Kidney (tissue), 14 donors: ENCODE data around the gene FHAD1. TPM values are rescaled to one million over a fixed set of nuclear protein-coding genes. Genes with fewer than 3 reads are reported as not detected.
A peak's percentile ranks its signal among the peaks of the same experiment; 100 is the strongest.

Experiments
- DNase-seq, 5 donors: peaks; one replicate each; pipeline ENCODE4 v3.0.0-alpha.2; 2013 to 2020
- FAIRE-seq: peaks from 2 replicates; lab custom pipeline; 2012; peaks lifted over from hg19 to GRCh38; lab: Jason Lieb, UNC
- H3K27ac ChIP-seq, 2 donors: one replicate each; pipeline ENCODE4 v1.7.0; 2013; ENCODE audit warnings: low read depth in 2 of 2, low read length in 2 of 2, inconsistent platforms in 1 of 2
- H3K27me3 ChIP-seq: one replicate; pipeline ENCODE4 v1.7.1; 2013; ENCODE audit warnings: low read length, inconsistent platforms; ENCODE audit not compliant: control insufficient read depth, insufficient read depth
- H3K36me3 ChIP-seq, 3 donors: one replicate each; pipeline versions ENCODE4 v1.7.0 to v1.7.1; 2013; ENCODE audit warnings: low read length in 3 of 3, control low read depth in 1 of 3, inconsistent platforms in 1 of 3; ENCODE audit not compliant: insufficient read depth in 3 of 3, control insufficient read depth in 2 of 3
- H3K4me1 ChIP-seq, 3 donors: one replicate each; pipeline versions ENCODE4 v1.7.0 to v1.7.1; 2013; ENCODE audit warnings: low read length in 3 of 3, inconsistent platforms in 1 of 3, low read depth in 1 of 3; ENCODE audit not compliant: control insufficient read depth in 2 of 3, insufficient read depth in 2 of 3
- H3K4me3 ChIP-seq, 3 donors: one replicate each; pipeline versions ENCODE4 v1.7.0 to v1.8.1; 2013; ENCODE audit warnings: low read length in 3 of 3, control low read depth in 1 of 3, inconsistent platforms in 1 of 3
- H3K9ac ChIP-seq, 3 donors: one replicate each; pipeline versions ENCODE4 v1.7.0 to v1.7.1; 2013; ENCODE audit warnings: low read length in 3 of 3, control low read depth in 1 of 3, inconsistent platforms in 1 of 3
- H3K9me3 ChIP-seq, 3 donors: one replicate each; pipeline versions ENCODE4 v1.7.0 to v1.7.1; 2013; ENCODE audit warnings: low read length in 3 of 3, control low read depth in 1 of 3, inconsistent platforms in 1 of 3; ENCODE audit not compliant: control insufficient read depth in 2 of 3, insufficient read depth in 1 of 3
- intact Hi-C: fragments of 100-400 bp; cut with DNase I; formaldehyde crosslinking; loops from one replicate; pipeline ENCODE4 v1.11.1; 2022
- polyA plus RNA-seq: library from polyadenylated mRNA; stranded (reverse); fragments of 350-450 nt; fragmentation: Illumina TruSeq; extraction: RNeasy Lipid Tissue Mini Kit (QIAGEN cat#74804); gene quantifications from one replicate; pipeline ENCODE4 v1.2.3, GENCODE V29; 2014; ENCODE audit warnings: low read depth, low replicate concordance; ENCODE audit not compliant: insufficient read depth
- total RNA-seq: library from RNA; stranded (reverse); fragmentation: NEBNext Ultra II Directional; extraction: Animal tissue kit (Norgen Biotek cat#: 25700); gene quantifications from one replicate; pipeline ENCODE4 v1.2.1, GENCODE V29; 2021
- TF ChIP-seq, protein P1 (sequence below): IDR thresholded peaks from 3 replicates; pipeline ENCODE4 v1.5.1; 2012; ENCODE audit warnings: mild to moderate bottlenecking, moderate library complexity, borderline replicate concordance; ENCODE audit not compliant: insufficient read depth; ENCODE audit errors: extremely low read depth
- donor health status: control.
- donor health status: control.
- donor health status: control.
- donor health status: control.
- donor health status: control.
- donor health status: DM: yes; HTN: yes; CAD: no.
- donor health status: Normal renal cell carcinoma (clear cell type).

Gene FHAD1
- total and polyA plus RNA-seq, 2 donors from 2014 or later = 0.84 to 4.2 TPM

DNA sequence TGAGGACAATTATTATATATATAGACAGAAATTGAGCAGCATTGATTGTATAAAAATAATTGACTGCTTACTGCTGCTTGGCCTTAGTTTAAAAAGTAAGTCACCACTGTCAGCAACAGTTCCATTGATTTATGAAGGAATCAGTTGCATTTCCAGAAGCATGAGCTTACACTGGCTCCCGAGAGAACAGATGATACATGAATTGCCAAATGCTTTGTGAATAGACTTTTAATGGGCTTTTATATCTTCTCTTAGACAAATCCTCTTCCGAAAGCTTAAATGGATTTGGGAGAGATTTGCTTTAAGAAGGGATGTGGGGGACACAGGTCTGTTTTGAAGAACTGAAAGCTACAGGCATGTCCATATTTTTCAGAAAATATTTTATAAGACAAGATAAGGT lies 7.5 kb downstream of the FHAD1 start:
- TF ChIP-seq, protein P1, sequence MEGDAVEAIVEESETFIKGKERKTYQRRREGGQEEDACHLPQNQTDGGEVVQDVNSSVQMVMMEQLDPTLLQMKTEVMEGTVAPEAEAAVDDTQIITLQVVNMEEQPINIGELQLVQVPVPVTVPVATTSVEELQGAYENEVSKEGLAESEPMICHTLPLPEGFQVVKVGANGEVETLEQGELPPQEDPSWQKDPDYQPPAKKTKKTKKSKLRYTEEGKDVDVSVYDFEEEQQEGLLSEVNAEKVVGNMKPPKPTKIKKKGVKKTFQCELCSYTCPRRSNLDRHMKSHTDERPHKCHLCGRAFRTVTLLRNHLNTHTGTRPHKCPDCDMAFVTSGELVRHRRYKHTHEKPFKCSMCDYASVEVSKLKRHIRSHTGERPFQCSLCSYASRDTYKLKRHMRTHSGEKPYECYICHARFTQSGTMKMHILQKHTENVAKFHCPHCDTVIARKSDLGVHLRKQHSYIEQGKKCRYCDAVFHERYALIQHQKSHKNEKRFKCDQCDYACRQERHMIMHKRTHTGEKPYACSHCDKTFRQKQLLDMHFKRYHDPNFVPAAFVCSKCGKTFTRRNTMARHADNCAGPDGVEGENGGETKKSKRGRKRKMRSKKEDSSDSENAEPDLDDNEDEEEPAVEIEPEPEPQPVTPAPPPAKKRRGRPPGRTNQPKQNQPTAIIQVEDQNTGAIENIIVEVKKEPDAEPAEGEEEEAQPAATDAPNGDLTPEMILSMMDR = no peak
- no peaks in the 10 kb centered on the region for H3K27me3 ChIP-seq
- H3K9ac ChIP-seq = no peak overlapping the region
- no peak overlapping the region for H3K4me3 ChIP-seq
- intact Hi-C loops = no loop called here
- no peaks in the 10 kb centered on the region for H3K9me3 ChIP-seq
- H3K36me3 ChIP-seq = no peaks in the 10 kb centered on the region
- FAIRE-seq (no peak), DNase-seq (peak in 2 of 5 donors; percentile 9 to 34)
- no peaks in the 10 kb centered on the region for H3K4me1 ChIP-seq
- no peak overlapping the region for H3K27ac ChIP-seq

DNA sequence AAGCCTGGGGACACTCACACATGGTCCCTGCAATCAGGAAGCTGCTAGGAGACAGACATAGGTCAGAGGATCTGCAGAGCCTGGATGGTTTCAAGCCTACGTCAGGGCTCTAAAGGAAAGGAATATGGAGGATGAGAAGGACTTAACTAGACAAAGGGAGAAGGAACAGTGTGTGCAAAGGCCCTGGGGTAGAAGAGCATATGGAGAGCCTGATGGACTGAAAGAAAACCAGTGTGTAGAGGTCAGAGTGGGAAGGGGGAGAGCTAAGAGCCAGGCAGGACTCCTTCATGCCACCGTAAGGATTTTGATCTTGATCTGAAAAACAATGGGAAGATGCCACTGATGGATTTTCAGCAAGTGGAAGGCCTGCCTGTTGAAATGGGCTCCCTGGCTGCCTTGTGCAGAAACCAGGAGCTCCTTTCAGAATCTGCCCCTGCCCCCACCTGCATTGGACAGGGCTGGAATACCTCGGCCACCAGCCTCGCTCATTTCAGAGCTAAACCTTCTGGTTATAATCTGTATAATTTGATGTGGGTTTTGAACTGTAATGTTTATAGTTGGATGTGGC lies 8.6 kb downstream of the FHAD1 start:
- H3K27me3 ChIP-seq = no peaks in the 10 kb centered on the region
- no peaks in the 10 kb centered on the region for H3K36me3 ChIP-seq
- no peaks in the 10 kb centered on the region for H3K9me3 ChIP-seq
- FAIRE-seq (no peak), DNase-seq (no peak)
- peaks cover 0 to 2% (median 0%) of the 10 kb centered on the region in 3 donors for H3K4me1 ChIP-seq
- no peak overlapping the region for H3K9ac ChIP-seq
- no peak overlapping the region for H3K4me3 ChIP-seq
- H3K27ac ChIP-seq = no peak overlapping the region
- TF ChIP-seq, protein P1 = no peak
- intact Hi-C loops = no loop called here

DNA sequence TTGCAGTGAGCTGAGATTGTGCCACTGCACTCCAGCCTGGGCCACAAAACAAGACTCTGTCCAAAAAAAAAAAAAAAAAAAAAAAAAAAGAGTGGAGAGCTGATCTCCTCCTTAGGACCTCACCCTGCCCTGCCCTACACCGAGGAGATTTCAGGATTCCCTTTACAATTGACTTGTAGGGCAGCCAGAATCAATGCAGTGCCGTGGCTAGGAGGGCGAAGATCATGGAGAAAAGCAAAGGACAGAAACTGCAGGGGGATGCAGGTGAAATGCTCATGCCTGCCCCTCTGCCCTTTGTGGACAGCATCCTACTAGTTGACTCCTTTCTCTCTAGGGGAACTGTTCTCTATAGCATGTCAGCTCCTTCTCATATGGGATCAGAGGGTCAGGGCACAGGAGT lies 9.6 kb downstream of the FHAD1 start:
- Histone ChIP-seq H3K9me3 (no peaks in the 10 kb centered on the region), H3K9ac (no peak overlapping the region), H3K27me3 (no peaks in the 10 kb centered on the region), H3K4me3 (no peak overlapping the region), H3K4me1 (peaks cover 0 to 6% (median 0%) of the 10 kb centered on the region in 3 donors), H3K36me3 (no peaks in the 10 kb centered on the region), H3K27ac (no peak overlapping the region)
- intact Hi-C loops = no loop called here
- DNase-seq = no peak
- FAIRE-seq = no peak
- TF ChIP-seq, protein P1 = no peak

DNA sequence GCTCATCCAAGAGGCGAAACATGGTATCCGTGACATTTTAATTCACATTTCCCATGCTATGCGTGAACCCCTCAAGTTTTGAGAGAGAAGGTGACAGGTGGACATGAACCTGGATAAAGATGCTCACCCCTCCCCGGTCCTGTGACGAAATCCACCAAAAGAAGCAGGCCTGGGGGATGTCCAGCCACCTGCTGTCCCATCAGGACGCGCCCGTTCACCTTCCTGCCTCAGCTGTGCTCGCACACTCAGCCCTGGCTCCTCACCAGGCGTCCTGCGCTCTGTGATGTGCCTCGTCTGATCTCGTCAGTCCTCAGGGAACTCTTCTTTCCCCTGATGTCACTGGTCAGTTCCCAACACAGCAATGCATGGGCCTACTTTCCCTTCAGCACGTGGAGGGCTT lies 10.3 kb downstream of the FHAD1 start:
- Histone ChIP-seq H3K4me3 (no peak overlapping the region), H3K4me1 (peaks cover 0 to 9% (median 0%) of the 10 kb centered on the region in 3 donors), H3K9ac (no peak overlapping the region), H3K9me3 (no peaks in the 10 kb centered on the region), H3K36me3 (no peaks in the 10 kb centered on the region), H3K27ac (no peak overlapping the region), H3K27me3 (no peaks in the 10 kb centered on the region)
- FAIRE-seq (no peak), DNase-seq (no peak)
- intact Hi-C loops = no loop called here
- TF ChIP-seq, protein P1 = no peak
